HepG2 (cell line): ENCODE measurements around the gene NFATC3. TPM values are rescaled to one million over a fixed set of nuclear protein-coding genes. Genes with fewer than 3 reads are reported as not detected.

ENCODE experiments used
- ARNT2 ChIP-seq: sonication (generic); formaldehyde crosslinking; IDR thresholded peaks from 2 replicates; pipeline ENCODE4 v1.8.0; 2022; ENCODE audit warnings: mild to moderate bottlenecking, low read depth, missing genetic modification reagents, moderate library complexity
- ATAD3A ChIP-seq: sonication (generic); formaldehyde crosslinking; IDR thresholded peaks from 2 replicates; pipeline ENCODE4 v1.4.0; 2020; ENCODE audit warnings: missing genetic modification reagents
- HDAC2 ChIP-seq: sonication (generic); formaldehyde crosslinking; IDR thresholded peaks from 2 replicates; pipeline ENCODE4 v1.4.0; 2020; ENCODE audit warnings: missing genetic modification reagents
- HHEX ChIP-seq: IDR thresholded peaks from 2 replicates; pipeline ENCODE4 v1.6.1; 2016; ENCODE audit warnings: control low read depth
- HNRNPUL1 ChIP-seq: fragments of 200-400 bp; formaldehyde crosslinking; IDR thresholded peaks from 2 replicates; pipeline ENCODE4 v1.6.1; 2017; ENCODE audit warnings: low read depth, mild to moderate bottlenecking, low read length, moderate library complexity
- KDM3A ChIP-seq: IDR thresholded peaks from 2 replicates; pipeline ENCODE4 v1.6.1; 2018; ENCODE audit warnings: low read depth, missing compliant biosample characterization
- MYC ChIP-seq: sonication (generic); formaldehyde crosslinking; IDR thresholded peaks from 2 replicates; pipeline ENCODE4 v1.9.0; 2021; ENCODE audit warnings: missing genetic modification reagents, borderline replicate concordance
- NFE2L1 ChIP-seq: sonication (generic); formaldehyde crosslinking; IDR thresholded peaks from 2 replicates; pipeline ENCODE4 v1.4.0; 2020; ENCODE audit warnings: missing genetic modification reagents, mild to moderate bottlenecking, borderline replicate concordance
- SMARCE1 ChIP-seq: fragments of 450-650 bp; IDR thresholded peaks from 2 replicates; pipeline ENCODE4 v1.6.1; 2017; ENCODE audit warnings: borderline replicate concordance
- SNRNP70 ChIP-seq: fragments of 200-400 bp; formaldehyde crosslinking; IDR thresholded peaks from 2 replicates; pipeline ENCODE4 v1.6.1; 2017; ENCODE audit warnings: mild to moderate bottlenecking, low read depth, low read length, moderate library complexity
- SRF ChIP-seq: IDR thresholded peaks from 2 replicates; pipeline ENCODE4 v1.6.1; 2011; ENCODE audit warnings: mild to moderate bottlenecking, low read depth, low read length, moderate library complexity
- SRSF9 ChIP-seq: fragments of 200-400 bp; formaldehyde crosslinking; IDR thresholded peaks from 2 replicates; pipeline ENCODE4 v1.6.1; 2018; ENCODE audit warnings: borderline replicate concordance, mild to moderate bottlenecking, low read depth, low read length; ENCODE audit not compliant: insufficient read depth, poor library complexity, severe bottlenecking
- SYNCRIP ChIP-seq: fragments of 200-400 bp; formaldehyde crosslinking; IDR thresholded peaks from 2 replicates; pipeline ENCODE4 v1.6.1; 2018; ENCODE audit warnings: mild to moderate bottlenecking, low read depth, low read length; ENCODE audit not compliant: insufficient read depth
- TAF15 ChIP-seq: fragments of 200-400 bp; formaldehyde crosslinking; IDR thresholded peaks from one replicate; pipeline ENCODE4 v1.6.1; 2018; ENCODE audit warnings: mild to moderate bottlenecking, low read depth, low read length; ENCODE audit not compliant: poor library complexity, severe bottlenecking
- ZBTB7A ChIP-seq: sonication (generic); formaldehyde crosslinking; IDR thresholded peaks from 2 replicates; pipeline ENCODE4 v1.8.0; 2022; ENCODE audit warnings: mild to moderate bottlenecking, missing genetic modification reagents
- ZNF124 ChIP-seq: sonication (generic); formaldehyde crosslinking; IDR thresholded peaks from 2 replicates; pipeline ENCODE4 v1.4.0; 2020; ENCODE audit warnings: missing genetic modification reagents
- ZNF136 ChIP-seq: sonication (generic); formaldehyde crosslinking; IDR thresholded peaks from 2 replicates; pipeline ENCODE4 v1.8.1; 2022; ENCODE audit warnings: low read depth, mild to moderate bottlenecking, moderate library complexity, missing genetic modification reagents
- ZNF180 ChIP-seq: sonication (generic); formaldehyde crosslinking; IDR thresholded peaks from 2 replicates; pipeline ENCODE4 v1.4.0; 2020; ENCODE audit warnings: low read depth, missing genetic modification reagents, borderline replicate concordance
- ZNF780A ChIP-seq: sonication (generic); formaldehyde crosslinking; IDR thresholded peaks from 2 replicates; pipeline ENCODE4 v1.8.0; 2022; ENCODE audit warnings: mild to moderate bottlenecking, missing genetic modification reagents, moderate library complexity
- polyA plus RNA-seq, 8 experiments: library from polyadenylated mRNA; depleted of rRNA in 3 of 8; stranded (reverse) in 7 of 8; unstranded in 1 of 8; fragments of >200 nt; fragmentation: Illumina TruSeq in 4 of 8; extraction: Trizol in 4 of 8; gene quantifications; 2 replicates each; pipeline versions ENCODE4 v1.2.1 to v1.2.3, GENCODE V29; 2011 to 2016; ENCODE audit warnings: low read depth in 4 of 8, missing spikeins in 1 of 8, mixed read lengths in 1 of 8; ENCODE audit not compliant: insufficient read depth in 1 of 8
- total RNA-seq, 5 experiments: library from RNA; depleted of rRNA; stranded (reverse); fragments of >200 nt; fragmentation: Illumina TruSeq; extraction: Trizol; gene quantifications; 2 replicates each; pipeline ENCODE4 v1.2.3, GENCODE V29; 2016; ENCODE audit warnings: low read depth in 1 of 5
- TF ChIP-seq, protein P1 (sequence below): sonication (generic); formaldehyde crosslinking; IDR thresholded peaks from 2 replicates; pipeline ENCODE4 v1.5.0; 2020; ENCODE audit warnings: missing genetic modification reagents
- TF ChIP-seq, protein P2 (sequence below): sonication (generic); formaldehyde crosslinking; IDR thresholded peaks from 2 replicates; pipeline ENCODE4 v1.5.0; 2020; ENCODE audit warnings: mild to moderate bottlenecking, missing genetic modification reagents, moderate library complexity
- TF ChIP-seq, protein P3 (sequence below): sonication (generic); formaldehyde crosslinking; IDR thresholded peaks from 2 replicates; pipeline ENCODE4 v1.5.0; 2020; ENCODE audit warnings: missing genetic modification reagents, mild to moderate bottlenecking, borderline replicate concordance
- TF ChIP-seq, protein P4 (sequence below), 2 experiments: sonication (generic) in 1 of 2; formaldehyde crosslinking in 1 of 2; IDR thresholded peaks; 2 replicates each; pipeline versions ENCODE4 v1.4.0 to v1.6.1; 2018 to 2020; ENCODE audit warnings: missing genetic modification reagents in 2 of 2, borderline replicate concordance in 1 of 2, low read depth in 1 of 2, mild to moderate bottlenecking in 1 of 2, missing biosample characterization in 1 of 2
- TF ChIP-seq, protein P5 (sequence below): sonication (generic); formaldehyde crosslinking; IDR thresholded peaks from 2 replicates; pipeline ENCODE4 v1.4.0; 2020; ENCODE audit warnings: mild to moderate bottlenecking, missing genetic modification reagents, borderline replicate concordance

Gene NFATC3
- total and polyA plus RNA-seq, 2 of the 13 experiments (the other 11 are each of a cell fraction or from before 2014, with no cell fraction given): 52.6 to 62.7 TPM

DNA sequence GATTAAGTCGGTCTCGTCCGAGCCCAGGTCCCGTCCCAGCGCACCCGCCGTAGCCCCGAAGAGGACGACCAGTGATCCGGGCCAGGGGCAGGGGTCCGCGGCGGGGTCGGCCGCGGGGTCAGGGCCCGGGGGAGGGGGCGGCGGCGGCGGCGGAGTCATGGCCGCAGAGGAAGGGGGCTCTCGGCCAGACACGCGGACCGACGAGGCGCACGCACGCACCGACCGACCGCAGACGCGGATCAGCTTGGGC lies 150.6 kb downstream of the NFATC3 start, which contains the start of gene ESRP2 (continued):
- no peak for TF ChIP-seq ATAD3A (CRISPR knock-in tag)
- no peak for TF ChIP-seq ZNF136 (CRISPR knock-in tag)
- TF ChIP-seq, protein P1, sequence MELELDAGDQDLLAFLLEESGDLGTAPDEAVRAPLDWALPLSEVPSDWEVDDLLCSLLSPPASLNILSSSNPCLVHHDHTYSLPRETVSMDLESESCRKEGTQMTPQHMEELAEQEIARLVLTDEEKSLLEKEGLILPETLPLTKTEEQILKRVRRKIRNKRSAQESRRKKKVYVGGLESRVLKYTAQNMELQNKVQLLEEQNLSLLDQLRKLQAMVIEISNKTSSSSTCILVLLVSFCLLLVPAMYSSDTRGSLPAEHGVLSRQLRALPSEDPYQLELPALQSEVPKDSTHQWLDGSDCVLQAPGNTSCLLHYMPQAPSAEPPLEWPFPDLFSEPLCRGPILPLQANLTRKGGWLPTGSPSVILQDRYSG (CRISPR knock-in tag): no peak
- TF ChIP-seq NFE2L1 (CRISPR knock-in tag): no peak
- TF ChIP-seq, protein P2, sequence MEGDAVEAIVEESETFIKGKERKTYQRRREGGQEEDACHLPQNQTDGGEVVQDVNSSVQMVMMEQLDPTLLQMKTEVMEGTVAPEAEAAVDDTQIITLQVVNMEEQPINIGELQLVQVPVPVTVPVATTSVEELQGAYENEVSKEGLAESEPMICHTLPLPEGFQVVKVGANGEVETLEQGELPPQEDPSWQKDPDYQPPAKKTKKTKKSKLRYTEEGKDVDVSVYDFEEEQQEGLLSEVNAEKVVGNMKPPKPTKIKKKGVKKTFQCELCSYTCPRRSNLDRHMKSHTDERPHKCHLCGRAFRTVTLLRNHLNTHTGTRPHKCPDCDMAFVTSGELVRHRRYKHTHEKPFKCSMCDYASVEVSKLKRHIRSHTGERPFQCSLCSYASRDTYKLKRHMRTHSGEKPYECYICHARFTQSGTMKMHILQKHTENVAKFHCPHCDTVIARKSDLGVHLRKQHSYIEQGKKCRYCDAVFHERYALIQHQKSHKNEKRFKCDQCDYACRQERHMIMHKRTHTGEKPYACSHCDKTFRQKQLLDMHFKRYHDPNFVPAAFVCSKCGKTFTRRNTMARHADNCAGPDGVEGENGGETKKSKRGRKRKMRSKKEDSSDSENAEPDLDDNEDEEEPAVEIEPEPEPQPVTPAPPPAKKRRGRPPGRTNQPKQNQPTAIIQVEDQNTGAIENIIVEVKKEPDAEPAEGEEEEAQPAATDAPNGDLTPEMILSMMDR (CRISPR knock-in tag): no peak
- TF ChIP-seq, protein P3, sequence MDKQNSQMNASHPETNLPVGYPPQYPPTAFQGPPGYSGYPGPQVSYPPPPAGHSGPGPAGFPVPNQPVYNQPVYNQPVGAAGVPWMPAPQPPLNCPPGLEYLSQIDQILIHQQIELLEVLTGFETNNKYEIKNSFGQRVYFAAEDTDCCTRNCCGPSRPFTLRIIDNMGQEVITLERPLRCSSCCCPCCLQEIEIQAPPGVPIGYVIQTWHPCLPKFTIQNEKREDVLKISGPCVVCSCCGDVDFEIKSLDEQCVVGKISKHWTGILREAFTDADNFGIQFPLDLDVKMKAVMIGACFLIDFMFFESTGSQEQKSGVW (CRISPR knock-in tag): no peak
- no peak for TF ChIP-seq ZNF780A (CRISPR knock-in tag)
- no peak for TF ChIP-seq SYNCRIP
- no peak for TF ChIP-seq HDAC2
- no peak for TF ChIP-seq KDM3A (CRISPR knock-in tag)
- no peak for TF ChIP-seq ZNF180
- TF ChIP-seq, protein P4, sequence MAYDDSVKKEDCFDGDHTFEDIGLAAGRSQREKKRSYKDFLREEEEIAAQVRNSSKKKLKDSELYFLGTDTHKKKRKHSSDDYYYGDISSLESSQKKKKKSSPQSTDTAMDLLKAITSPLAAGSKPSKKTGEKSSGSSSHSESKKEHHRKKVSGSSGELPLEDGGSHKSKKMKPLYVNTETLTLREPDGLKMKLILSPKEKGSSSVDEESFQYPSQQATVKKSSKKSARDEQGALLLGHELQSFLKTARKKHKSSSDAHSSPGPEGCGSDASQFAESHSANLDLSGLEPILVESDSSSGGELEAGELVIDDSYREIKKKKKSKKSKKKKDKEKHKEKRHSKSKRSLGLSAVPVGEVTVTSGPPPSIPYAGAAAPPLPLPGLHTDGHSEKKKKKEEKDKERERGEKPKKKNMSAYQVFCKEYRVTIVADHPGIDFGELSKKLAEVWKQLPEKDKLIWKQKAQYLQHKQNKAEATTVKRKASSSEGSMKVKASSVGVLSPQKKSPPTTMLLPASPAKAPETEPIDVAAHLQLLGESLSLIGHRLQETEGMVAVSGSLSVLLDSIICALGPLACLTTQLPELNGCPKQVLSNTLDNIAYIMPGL (CRISPR knock-in tag; IDR thresholded peaks at IDR 0.05; ENCODE audit: borderline replicate concordance in 1 of 2, low read depth in 1 of 2): 0 out of 4 replicates have a peak, but pooled peaks have one; percentile 4 to 12
- TF ChIP-seq SNRNP70: no peak
- TF ChIP-seq ZNF124 (CRISPR knock-in tag): 0 out of 2 replicates have a peak, but pooled peaks have one; percentile 12
- TF ChIP-seq ZBTB7A (CRISPR knock-in tag): peak; percentile 5; the same call in 1 of the 2 replicates
- TF ChIP-seq, protein P5, sequence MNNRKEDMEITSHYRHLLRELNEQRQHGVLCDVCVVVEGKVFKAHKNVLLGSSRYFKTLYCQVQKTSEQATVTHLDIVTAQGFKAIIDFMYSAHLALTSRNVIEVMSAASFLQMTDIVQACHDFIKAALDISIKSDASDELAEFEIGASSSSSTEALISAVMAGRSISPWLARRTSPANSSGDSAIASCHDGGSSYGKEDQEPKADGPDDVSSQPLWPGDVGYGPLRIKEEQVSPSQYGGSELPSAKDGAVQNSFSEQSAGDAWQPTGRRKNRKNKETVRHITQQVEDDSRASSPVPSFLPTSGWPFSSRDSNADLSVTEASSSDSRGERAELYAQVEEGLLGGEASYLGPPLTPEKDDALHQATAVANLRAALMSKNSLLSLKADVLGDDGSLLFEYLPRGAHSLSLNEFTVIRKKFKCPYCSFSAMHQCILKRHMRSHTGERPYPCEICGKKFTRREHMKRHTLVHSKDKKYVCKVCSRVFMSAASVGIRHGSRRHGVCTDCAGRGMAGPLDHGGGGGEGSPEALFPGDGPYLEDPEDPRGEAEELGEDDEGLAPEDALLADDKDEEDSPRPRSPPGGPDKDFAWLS (CRISPR knock-in tag): 0 out of 2 replicates have a peak, but pooled peaks have one; percentile 20
- no peak for TF ChIP-seq HHEX (CRISPR knock-in tag)
- no peak for TF ChIP-seq MYC
- TF ChIP-seq ARNT2: no peak; the same call in 1 of the 2 replicates
- TF ChIP-seq SRF: no peak
- TF ChIP-seq SMARCE1: no peak
- no peak for TF ChIP-seq TAF15
- TF ChIP-seq HNRNPUL1: no peak
- TF ChIP-seq SRSF9: no peak
